ENCODE data around the gene FRG2C.
"Not testable (repeated sequence)": the region's sequence is repeated elsewhere in the genome, so short reads cannot be mapped to it uniquely, and the experiment has no call there.

The FRG2C gene

GRCh38 chr3:75669348-75670297, 5.5 kb downstream of the FRG2C start:
- not testable (repeated sequence) for DNase-seq (ENCODE audit: low read depth)

DNA sequence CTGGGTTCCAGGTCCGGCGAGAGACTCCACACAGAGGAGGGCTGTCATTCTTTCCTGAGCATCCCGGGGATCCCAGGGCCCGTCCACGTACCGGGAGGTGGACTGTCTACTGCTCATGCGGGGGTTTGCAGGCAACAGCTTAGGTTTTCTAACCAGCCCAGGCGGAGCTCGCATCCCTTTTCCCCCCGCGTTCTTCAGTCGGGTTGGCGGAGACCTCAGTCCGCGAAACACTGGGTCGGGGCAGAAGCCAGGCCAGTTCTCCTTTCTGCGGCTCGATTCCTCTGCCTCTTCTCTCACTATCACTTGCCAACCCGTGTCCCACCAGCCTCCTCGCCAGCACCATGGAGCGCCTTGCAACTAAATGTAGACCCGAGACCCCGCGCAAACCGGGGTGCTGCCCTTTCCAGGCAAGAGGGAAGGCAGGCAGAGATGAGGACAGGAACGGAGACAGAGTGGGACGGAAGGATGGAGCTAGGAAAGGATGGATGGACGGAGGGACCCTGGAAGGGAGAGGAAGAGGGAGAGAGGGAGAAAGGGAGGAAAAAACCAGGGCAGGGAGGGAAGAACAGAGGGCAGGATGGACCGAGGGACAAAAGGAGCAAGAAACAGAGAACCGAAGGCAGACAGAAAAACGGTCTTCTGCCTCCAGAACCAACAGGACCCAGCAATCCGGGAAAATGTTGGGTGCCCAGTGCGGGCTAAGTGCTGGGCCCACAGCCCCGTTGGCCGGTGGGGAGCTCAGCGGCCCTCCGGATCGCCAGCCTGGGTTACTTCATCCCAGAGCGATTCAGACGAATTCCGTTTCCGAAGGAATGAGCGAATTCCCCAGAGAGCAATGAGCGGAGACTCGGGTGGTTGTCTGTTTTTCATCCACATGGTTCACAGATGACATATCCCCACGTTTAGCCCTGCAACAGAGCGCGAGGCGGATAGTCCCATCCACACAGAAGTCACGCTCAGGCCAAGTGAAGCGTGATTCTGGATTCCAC, 6.5 kb downstream of the FRG2C start:
- not testable (repeated sequence) for DNase-seq (ENCODE audit: low read depth)

DNA sequence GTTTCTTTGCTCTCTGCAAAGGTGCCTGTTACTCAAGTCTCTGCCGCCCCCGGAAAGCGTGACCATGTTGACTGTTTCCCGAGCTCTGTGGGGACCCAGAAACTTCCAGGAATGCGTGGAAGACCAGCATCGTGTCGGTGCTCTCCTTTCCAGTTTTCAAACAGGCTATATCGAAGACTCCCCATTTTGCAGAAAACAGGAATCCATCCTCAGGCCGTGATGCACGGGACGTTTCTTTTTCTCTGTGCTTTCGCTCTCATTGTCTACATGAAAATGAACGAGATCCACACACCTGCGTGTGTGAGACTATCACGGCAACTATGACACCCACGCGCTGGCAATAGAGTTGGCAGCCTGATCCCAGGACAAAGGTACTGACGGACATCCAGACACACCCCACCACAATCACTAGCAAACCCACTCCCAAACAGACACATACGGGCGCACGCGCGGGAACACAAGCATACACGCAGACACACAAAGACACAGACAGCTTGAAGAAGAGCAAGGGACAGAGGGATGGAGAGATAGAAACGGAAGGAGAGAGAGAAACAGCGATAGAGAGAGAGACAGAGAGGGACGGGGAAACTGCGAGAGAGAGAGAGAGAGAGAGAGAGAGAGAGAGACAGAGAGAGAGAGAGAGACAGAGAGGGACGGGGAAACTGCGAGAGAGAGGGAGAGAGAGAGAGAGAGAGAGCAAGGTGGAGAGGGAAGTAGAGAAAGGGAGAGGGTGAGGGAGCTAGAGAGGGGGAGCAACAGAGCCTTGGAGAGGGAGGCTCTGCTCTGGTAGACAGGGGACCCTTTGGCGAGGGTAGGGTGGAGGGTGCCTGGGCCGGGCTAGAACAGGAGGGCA, 7.4 kb downstream of the FRG2C start:
- DNase-seq (ENCODE audit: low read depth) = not testable (repeated sequence)

DNA sequence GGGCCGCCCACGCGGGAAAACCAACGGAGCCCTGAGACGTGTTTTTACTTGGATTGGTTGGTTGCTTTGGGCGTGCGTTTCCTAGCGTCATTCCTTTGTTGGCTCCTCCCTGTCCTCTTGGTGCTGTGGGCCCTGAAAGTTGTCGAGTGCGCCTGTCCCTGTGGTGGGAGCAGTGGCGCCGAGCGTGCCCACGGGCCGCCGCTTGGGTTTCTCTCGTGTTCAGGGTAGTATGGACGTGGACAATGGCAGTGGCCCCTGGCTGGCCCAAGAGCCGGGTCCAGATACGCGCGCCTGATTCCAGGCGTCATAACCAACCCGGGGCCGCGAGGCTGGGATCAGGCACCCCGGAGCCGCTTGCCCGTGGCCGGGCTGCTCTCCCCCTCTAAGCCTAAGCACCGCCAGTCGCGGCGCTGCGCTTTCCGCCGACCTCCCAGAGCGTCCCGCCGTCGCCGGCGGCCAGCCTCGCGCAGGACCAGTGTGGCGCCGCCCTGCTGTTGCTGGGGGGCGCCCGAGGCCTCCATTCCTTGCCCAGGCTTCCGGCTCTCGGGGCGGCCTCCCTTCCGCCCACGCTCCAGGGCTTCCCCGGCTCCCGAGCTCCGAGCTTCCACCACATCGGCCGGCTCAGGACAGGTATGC, 8.1 kb downstream of the FRG2C start:
- DNase-seq (ENCODE audit: low read depth) = peak; percentile 15

DNA sequence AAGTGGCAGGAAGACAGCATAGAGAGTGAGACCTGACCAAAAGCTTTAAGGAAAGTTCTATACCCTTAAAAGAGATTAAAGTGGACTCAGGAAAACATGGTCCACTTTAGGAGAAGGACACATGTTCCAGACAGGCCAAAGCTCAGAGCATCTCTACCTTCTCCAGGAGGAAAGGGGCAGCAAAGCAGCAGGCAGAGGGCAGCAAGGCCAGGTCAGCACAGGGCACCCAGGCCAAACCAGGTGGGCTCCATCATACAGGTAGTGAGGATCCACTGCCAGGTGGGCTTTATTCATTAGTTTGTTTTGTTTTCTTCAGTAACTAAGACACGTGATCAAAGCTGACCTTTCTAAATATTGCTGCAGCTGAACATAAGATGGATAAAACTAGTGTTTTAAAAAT, 19.8 kb downstream of the FRG2C start:
- not testable (repeated sequence) for DNase-seq (ENCODE audit: low read depth)

DNA sequence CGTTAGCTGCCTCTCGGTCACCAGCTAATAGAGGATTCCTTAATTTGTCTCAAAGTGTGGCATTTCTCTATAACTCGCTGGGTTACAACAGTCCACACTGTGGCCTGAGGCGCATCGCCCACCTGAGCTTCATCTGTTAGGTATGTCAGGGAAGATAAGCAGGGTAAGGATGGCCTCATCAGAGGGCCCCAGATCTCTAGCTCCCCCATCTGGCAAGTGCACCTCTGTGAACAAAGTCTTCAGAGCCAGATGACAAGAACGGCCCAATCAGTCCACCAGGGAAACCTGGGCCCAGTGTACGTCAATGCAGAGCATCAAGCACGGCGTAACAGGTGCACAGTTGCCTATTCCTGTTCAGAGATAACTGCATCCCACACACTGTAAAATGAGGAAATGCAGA, 23.2 kb downstream of the FRG2C start:
- no peak for DNase-seq (ENCODE audit: low read depth)

- DNase-seq (ENCODE audit: low read depth) = no peak
Observed at GRCh38 chr3:75692061-75692460, 27.9 kb downstream of the FRG2C start.

Measured in stromal cell of bone marrow (primary cell).